WTC11 (cell line): ENCODE data around the gene SNX13.

Experiments used
- CTCF ChIP-seq: fragments of 200-600 bp; IDR thresholded peaks from 2 replicates; pipeline ENCODE4 v1.8.0; 2022; ENCODE audit warnings: antibody characterized with exemption
- E2F1 ChIP-seq: sonication (generic); formaldehyde crosslinking; IDR thresholded peaks from 2 replicates; pipeline ENCODE4 v1.8.0; 2022; ENCODE audit warnings: mild to moderate bottlenecking, missing genetic modification reagents
- JUN ChIP-seq: sonication (generic); formaldehyde crosslinking; IDR thresholded peaks from 2 replicates; pipeline ENCODE4 v1.8.0; 2023; ENCODE audit warnings: mild to moderate bottlenecking, missing genetic modification reagents
- NR1H2 ChIP-seq: sonication (generic); formaldehyde crosslinking; IDR thresholded peaks from 2 replicates; pipeline ENCODE4 v1.9.0; 2021; ENCODE audit warnings: mild to moderate bottlenecking, moderate library complexity, missing genetic modification reagents
- NR3C1 ChIP-seq: sonication (generic); formaldehyde crosslinking; conservative IDR thresholded peaks from 2 replicates; pipeline ENCODE4 v1.8.1; 2023; ENCODE audit warnings: low read depth, mild to moderate bottlenecking, missing genetic modification reagents
- SP1 ChIP-seq: sonication (generic); formaldehyde crosslinking; conservative IDR thresholded peaks from 2 replicates; pipeline ENCODE4 v1.8.1; 2022; ENCODE audit warnings: missing genetic modification reagents
- USF2 ChIP-seq: sonication (generic); formaldehyde crosslinking; IDR thresholded peaks from 2 replicates; pipeline ENCODE4 v1.8.1; 2023; ENCODE audit warnings: mild to moderate bottlenecking, missing genetic modification reagents, moderate library complexity
- ZNF138 ChIP-seq: sonication (generic); formaldehyde crosslinking; conservative IDR thresholded peaks from 2 replicates; pipeline ENCODE4 v1.8.1; 2022; ENCODE audit warnings: mild to moderate bottlenecking, moderate library complexity, missing genetic modification reagents

- no peak for TF ChIP-seq NR3C1 (CRISPR knock-in tag)
- TF ChIP-seq CTCF: no peak
- TF ChIP-seq SP1 (CRISPR knock-in tag): no peak
- TF ChIP-seq USF2 (CRISPR knock-in tag): no peak
- no peak for TF ChIP-seq JUN (CRISPR knock-in tag)
- no peak for TF ChIP-seq NR1H2
- TF ChIP-seq E2F1: no peak
- TF ChIP-seq ZNF138 (CRISPR knock-in tag): no peak
Observed at GRCh38 chr7:17878627-17879026, 61.7 kb downstream of the SNX13 start.
